ENCODE results near the gene PM20D2.

PM20D2 gene

DNA sequence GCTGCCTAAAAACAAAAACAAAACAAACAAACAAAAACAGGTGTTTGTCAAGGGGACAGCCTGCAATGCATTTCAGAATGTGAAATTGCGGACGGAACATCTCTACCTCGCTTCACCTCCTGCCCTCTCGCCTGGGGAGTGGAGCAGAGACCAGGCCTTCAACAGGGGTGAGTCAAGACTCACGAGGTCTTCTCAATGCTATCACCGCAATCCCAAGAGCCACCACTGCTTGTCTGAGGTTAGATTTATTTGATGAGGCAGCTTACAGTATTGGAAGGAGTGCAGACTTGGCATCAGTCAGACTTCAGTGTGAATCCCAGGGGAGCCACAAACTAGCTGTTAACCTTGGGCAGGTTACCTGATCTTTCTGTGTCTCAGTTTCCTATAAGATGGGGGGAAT is 63.6 kb downstream of the PM20D2 start:
- in situ Hi-C loops (cut with HindIII; ENCODE audit: low sequenced_read_pairs), result no loop called here
- no peak overlapping the region for H3K4me3 ChIP-seq (ENCODE audit: low read depth, low read length)
- DNase-seq (ENCODE audit: low read depth), result no peak
- TF ChIP-seq, protein P1, sequence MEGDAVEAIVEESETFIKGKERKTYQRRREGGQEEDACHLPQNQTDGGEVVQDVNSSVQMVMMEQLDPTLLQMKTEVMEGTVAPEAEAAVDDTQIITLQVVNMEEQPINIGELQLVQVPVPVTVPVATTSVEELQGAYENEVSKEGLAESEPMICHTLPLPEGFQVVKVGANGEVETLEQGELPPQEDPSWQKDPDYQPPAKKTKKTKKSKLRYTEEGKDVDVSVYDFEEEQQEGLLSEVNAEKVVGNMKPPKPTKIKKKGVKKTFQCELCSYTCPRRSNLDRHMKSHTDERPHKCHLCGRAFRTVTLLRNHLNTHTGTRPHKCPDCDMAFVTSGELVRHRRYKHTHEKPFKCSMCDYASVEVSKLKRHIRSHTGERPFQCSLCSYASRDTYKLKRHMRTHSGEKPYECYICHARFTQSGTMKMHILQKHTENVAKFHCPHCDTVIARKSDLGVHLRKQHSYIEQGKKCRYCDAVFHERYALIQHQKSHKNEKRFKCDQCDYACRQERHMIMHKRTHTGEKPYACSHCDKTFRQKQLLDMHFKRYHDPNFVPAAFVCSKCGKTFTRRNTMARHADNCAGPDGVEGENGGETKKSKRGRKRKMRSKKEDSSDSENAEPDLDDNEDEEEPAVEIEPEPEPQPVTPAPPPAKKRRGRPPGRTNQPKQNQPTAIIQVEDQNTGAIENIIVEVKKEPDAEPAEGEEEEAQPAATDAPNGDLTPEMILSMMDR (IDR thresholded peaks at IDR 0.05; ENCODE audit: low read depth, low read length, missing control alignments), result no peak

DNA sequence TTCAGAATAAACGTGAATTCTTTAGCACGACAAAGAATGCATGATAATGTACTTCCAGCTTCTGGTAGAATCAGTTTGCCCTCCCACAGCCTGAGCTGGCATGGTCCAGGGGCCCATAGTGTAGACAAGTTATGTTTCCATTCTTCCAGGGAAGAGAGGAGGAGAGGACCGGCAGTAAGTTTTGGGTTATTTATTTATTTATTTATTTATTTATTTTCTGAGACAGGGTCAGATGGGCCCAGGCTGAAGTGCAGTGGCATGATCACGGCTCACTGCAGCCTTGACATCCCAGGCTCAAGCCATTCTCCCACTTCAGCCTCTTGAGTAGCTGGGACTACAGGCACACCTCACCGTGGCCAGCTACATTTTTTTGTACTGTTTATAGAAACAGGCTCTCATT is 66.6 kb downstream of the PM20D2 start:
- TF ChIP-seq, protein P1 (IDR thresholded peaks at IDR 0.05; ENCODE audit: low read depth, low read length, missing control alignments), result no peak
- in situ Hi-C loops (cut with HindIII; ENCODE audit: low sequenced_read_pairs), result no loop called here
- DNase-seq (ENCODE audit: low read depth), result no peak
- H3K4me3 ChIP-seq (ENCODE audit: low read depth, low read length), result no peak overlapping the region

DNA sequence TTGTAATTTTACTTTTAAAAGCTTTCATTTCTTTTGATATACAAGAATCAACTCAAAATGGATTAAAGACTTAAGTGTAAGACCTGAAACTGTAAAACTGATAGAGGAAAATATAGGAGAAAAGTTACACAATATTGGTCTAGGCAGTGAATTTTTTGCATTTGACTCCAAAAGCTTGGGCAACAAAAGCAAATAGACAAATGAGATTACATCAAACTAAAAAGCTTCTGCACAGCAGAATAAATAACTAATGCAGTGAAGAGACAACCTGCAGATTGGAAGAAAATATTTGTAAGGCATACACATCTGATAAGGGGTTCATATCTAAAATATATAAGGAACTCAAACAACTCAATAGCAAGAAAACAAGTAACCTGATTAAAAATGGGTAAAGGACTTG is 68.3 kb downstream of the PM20D2 start:
- no peak overlapping the region for H3K4me3 ChIP-seq (ENCODE audit: low read depth, low read length)
- DNase-seq (ENCODE audit: low read depth), result no peak
- TF ChIP-seq, protein P1 (IDR thresholded peaks at IDR 0.05; ENCODE audit: low read depth, low read length, missing control alignments), result no peak
- in situ Hi-C loops (cut with HindIII; ENCODE audit: low sequenced_read_pairs), result no loop called here
